ENCODE measurements around the gene MUSK.
A peak's percentile ranks its signal among the peaks of the same experiment; 100 is the strongest.
"Not testable (repeated sequence)": the region's sequence is repeated elsewhere in the genome, so short reads cannot be mapped to it uniquely, and the experiment has no call there.

MUSK gene

GRCh38 chr9:110668570-110669167 lies at the start of gene MUSK:
MUSK (plus strand) TSS chr9:110668791; CDS start chr9:110668905, 114 bp downstream.
- DNase-seq: no peak

GRCh38 chr9:110619831-110620230 lies 48.8 kb upstream of the MUSK start:
- DNase-seq: no peak

- DNase-seq: no peak
Measured at GRCh38 chr9:110620726-110621125, 47.9 kb upstream of the MUSK start.

- DNase-seq: no peak
Measured at GRCh38 chr9:110622368-110622767, 46.2 kb upstream of the MUSK start.

- peak; percentile 44 for DNase-seq
Measured at GRCh38 chr9:110623462-110624025, 45.0 kb upstream of the MUSK start.

GRCh38 chr9:110626101-110626829 lies 42.3 kb upstream of the MUSK start:
- DNase-seq: peak; percentile 82

GRCh38 chr9:110635589-110635988 lies 33.0 kb upstream of the MUSK start:
- no peak for DNase-seq

- DNase-seq: no peak
Measured at GRCh38 chr9:110638381-110638954, 30.1 kb upstream of the MUSK start.

- no peak for DNase-seq
Measured at GRCh38 chr9:110640736-110641135, 27.9 kb upstream of the MUSK start.

- no peak for DNase-seq
Measured at GRCh38 chr9:110641293-110641692, 27.3 kb upstream of the MUSK start.

GRCh38 chr9:110648696-110649095 lies 19.9 kb upstream of the MUSK start:
- no peak for DNase-seq

GRCh38 chr9:110650261-110650660 lies 18.3 kb upstream of the MUSK start:
- no peak for DNase-seq

- no peak for DNase-seq
Measured at GRCh38 chr9:110650991-110651411, 17.6 kb upstream of the MUSK start.

- no peak for DNase-seq
Measured at GRCh38 chr9:110655754-110656641, 12.6 kb upstream of the MUSK start.

GRCh38 chr9:110659891-110660541 lies 8.6 kb upstream of the MUSK start:
- DNase-seq: no peak

- DNase-seq: no peak
Measured at GRCh38 chr9:110669433-110669832, 842 bp downstream of the MUSK start.

- DNase-seq: no peak
Measured at GRCh38 chr9:110671849-110672248, 3.3 kb downstream of the MUSK start.

- DNase-seq: no peak
Measured at GRCh38 chr9:110672873-110673510, 4.4 kb downstream of the MUSK start.

GRCh38 chr9:110687497-110687896 lies 18.9 kb downstream of the MUSK start:
- no peak for DNase-seq

- no peak for DNase-seq
Measured at GRCh38 chr9:110688329-110688728, 19.7 kb downstream of the MUSK start.

- DNase-seq: no peak
Measured at GRCh38 chr9:110691002-110691549, 22.5 kb downstream of the MUSK start.

GRCh38 chr9:110695846-110696245 lies 27.3 kb downstream of the MUSK start:
- not testable (repeated sequence) for DNase-seq
